ENCODE results near the gene TRIM45.

The TRIM45 gene

GRCh38 chr1:117101334-117101733, 20.2 kb downstream of the TRIM45 start:
- no peak for DNase-seq (ENCODE audit: low spot score)

DNA sequence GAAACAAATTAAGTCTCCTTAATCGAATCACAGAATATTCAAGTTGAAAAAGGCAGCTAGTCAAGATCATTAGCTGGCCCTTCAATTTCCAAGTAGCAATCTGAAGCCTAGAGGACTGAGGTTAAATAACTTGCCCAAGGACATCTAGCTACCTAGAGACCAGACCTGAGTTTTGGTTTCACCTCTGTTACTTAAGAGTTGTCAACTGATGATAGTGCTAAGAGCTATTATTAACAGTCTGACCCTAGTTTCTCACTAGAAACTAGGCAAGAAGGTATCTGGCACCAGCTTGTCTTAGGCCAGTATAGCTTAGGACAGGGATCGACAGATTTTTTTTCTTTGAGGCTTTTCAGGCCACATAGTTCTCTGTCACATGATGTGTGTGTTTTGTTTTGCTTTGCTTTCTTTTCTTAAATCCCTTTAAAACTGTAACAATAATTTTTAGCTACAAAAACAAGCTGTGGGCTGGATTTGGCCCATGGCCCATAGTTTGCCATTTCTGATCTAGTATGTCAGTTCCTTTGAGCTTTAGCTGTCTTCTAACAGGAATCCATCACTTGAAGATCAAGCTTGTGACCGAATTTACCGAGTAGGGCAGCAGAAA, 23.2 kb downstream of the TRIM45 start:
- no peak for DNase-seq (ENCODE audit: low spot score)

- no peak for DNase-seq (ENCODE audit: low spot score)
Measured at GRCh38 chr1:117097443-117097842, 24.1 kb downstream of the TRIM45 start.

- DNase-seq (ENCODE audit: low spot score), result no peak
Measured at GRCh38 chr1:117096951-117097408, 24.6 kb downstream of the TRIM45 start.

- DNase-seq (ENCODE audit: low spot score), result no peak
Measured at GRCh38 chr1:117094841-117095604, 26.5 kb downstream of the TRIM45 start.

- peak; percentile 89 for DNase-seq (ENCODE audit: low spot score)
Measured at GRCh38 chr1:117093870-117094621, 27.5 kb downstream of the TRIM45 start.

DNA sequence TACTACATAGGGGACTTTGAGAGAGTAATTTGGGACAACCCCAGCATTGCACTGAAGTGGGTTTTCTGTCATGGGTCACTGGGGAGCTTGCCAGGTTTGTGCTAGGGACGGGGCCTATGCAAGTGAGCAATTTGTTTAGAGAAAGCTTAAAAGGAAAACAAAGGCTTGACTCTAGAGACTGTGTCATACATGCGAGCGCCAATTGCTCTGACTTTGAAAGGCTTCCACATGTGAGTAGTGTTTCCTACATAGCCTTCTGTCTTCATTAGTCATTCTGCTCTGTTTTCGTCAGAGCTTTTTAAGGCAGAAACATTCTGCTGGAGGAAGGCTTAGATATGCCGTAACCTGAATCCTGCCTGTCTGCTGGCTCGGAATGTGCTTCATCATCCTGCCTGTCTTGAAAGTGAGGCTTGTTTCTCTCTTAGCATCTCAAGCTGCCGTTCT, 28.4 kb downstream of the TRIM45 start:
- peak; percentile 98 for DNase-seq (ENCODE audit: low spot score)

DNA sequence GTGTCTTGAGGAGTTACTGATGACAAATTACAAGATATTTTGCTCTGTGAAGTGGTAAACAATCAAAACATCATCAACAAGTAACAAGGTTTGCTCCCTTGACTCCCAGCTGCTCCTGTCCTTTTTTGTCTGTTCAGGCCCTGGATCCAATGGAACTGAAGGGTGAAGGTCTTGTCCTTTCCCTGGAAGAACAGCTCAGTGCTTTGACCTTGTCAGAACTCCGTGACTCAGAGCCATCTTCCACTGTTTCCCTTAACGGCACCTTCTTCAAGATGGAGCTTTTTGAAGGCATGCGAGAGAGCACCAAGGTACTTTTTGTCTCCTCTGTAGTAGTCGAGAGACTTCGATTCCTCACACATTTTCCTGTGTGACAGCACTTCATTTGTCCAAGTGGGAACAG, 29.0 kb downstream of the TRIM45 start:
- no peak for DNase-seq (ENCODE audit: low spot score)

GRCh38 chr1:117089996-117090395, 31.6 kb downstream of the TRIM45 start:
- no peak for DNase-seq (ENCODE audit: low spot score)

DNA sequence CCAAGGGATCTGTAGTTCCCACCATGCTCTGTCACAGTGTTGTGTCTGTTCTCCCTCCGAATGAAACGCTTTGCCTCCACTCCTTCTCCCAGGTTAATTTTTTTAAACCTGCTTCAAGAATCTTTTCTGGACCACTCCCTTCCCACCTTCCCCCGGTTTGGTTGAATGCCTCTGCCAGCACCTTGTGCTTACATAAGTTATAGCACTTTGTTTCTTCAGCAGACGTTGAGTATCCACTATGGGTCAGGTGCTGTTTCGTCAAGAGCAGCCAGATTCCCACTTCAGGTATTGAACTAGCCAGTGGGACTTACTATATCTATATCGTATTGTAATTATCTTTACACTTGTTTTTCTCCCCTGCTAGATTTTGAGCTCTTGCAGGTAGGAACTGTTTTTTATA, 33.9 kb downstream of the TRIM45 start:
- no peak for DNase-seq (ENCODE audit: low spot score)

DNA sequence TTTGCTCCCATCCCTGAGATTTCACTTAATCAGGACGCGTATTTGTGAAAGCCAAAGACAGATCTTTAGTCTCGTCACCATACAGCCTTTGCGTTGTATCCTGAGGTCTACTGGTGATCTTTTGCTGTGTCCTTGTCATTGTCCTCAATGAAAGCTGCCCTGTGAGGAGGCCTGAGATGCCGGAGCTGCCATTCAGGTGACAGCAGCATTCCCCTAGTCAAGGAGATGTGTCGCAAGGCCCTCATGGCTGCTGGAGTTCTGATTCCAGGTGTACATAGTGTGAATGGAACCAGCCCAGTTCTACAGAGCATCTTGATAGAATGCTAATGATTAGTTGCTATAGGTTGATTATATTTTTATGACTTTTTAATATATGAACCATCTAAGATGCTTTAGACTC, 37.3 kb downstream of the TRIM45 start:
- no peak for DNase-seq (ENCODE audit: low spot score)

DNA sequence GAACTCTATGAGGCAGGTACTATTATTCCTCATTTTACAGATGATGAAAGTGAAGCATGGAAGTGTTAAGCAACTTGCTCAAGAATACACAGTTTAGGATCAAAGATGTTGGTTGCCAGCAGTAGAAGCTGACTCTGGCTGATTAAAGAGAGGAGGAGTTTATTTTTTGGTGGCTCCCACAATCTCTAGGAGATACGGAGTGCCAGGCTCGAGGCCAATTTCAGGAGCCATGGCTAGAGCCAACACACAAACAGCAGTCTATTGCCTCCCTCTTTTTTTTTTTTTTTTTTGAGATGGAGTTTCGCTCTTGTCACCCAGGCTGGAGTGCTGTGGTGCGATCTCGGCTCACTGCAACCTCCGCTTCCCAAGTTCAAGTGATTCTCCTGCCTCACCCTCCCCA, 41.8 kb downstream of the TRIM45 start:
- no peak for DNase-seq (ENCODE audit: low spot score)

GRCh38 chr1:117077267-117077666, 44.3 kb downstream of the TRIM45 start:
- peak; percentile 96 for DNase-seq (ENCODE audit: low spot score)

- no peak for DNase-seq (ENCODE audit: low spot score)
Measured at GRCh38 chr1:117076648-117077047, 44.9 kb downstream of the TRIM45 start.

GRCh38 chr1:117070124-117070523, 51.4 kb downstream of the TRIM45 start:
- DNase-seq (ENCODE audit: low spot score), result no peak

DNA sequence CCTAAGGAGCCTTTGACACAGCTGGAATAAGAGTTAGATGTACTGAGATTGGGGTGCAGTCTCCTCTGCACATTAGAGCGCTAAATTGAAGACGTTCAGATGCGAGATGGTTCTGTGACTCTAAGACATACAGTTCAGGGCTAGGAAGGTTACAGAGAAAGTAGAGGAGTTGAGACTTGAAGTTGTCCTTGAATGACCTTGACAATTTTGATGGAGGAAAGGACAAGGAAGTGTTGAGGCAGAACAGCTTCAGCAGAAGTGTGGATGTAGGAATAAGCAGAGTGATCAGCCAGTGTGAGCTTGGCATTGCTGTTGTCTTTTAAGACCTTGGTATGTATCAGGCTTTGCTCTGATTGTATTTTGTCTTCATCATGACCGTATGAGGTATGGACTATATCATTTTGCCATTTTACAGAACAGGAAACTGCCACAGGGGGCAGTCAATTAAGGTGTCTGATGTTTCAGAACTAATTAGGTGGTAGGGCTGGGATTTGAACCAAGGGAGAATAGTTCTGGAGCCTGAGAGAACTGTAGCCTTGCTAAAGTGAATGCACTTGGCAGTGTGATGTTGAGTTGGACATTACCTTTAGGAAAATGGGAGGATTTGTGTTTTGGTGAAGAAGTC, 52.2 kb downstream of the TRIM45 start:
- no peak for DNase-seq (ENCODE audit: low spot score)

- DNase-seq (ENCODE audit: low spot score), result no peak
Measured at GRCh38 chr1:117068580-117068979, 53.0 kb downstream of the TRIM45 start.

GRCh38 chr1:117067533-117068370, 53.8 kb downstream of the TRIM45 start:
- peak; percentile 68 for DNase-seq (ENCODE audit: low spot score)

GRCh38 chr1:117066367-117066766, 55.2 kb downstream of the TRIM45 start:
- no peak for DNase-seq (ENCODE audit: low spot score)

GRCh38 chr1:117061986-117062415, 59.5 kb downstream of the TRIM45 start:
- no peak for DNase-seq (ENCODE audit: low spot score)

All from kidney capillary endothelial cell (primary cell).